HepG2 (cell line): ENCODE results near the gene TCAP. TPM values are rescaled to one million over a fixed set of nuclear protein-coding genes. Genes with fewer than 3 reads are reported as not detected.

Experiments used
- ATAC-seq: fragments of 200-7000 bp; cut with Tn5 transposase; 3 replicates; pipeline ENCODE4 v1.9.1; 2020; ENCODE audit warnings: mild to moderate bottlenecking, moderate library complexity
- BruUV-seq: library from RNA; stranded (reverse); fragments of 400-500 nt; replicated peaks from 2 replicates; lab custom pipeline; 2021; lab: Mats Ljungman, UMichigan
- CTCF ChIA-PET: fragments of 300-600 bp; formaldehyde crosslinking; extraction: SDS; loops from one replicate; lab custom pipeline; 2021; ENCODE audit warnings: low total read pairs, inconsistent platforms, low intra/inter-chr PET ratio; lab: Yijun Ruan, JAX
- POLR2A ChIA-PET: fragments of 350-600 bp; sonication (Branson Sonifier 250); formaldehyde crosslinking; loops from one replicate; lab custom pipeline; 2020; ENCODE audit warnings: antibody characterized with exemption, inconsistent platforms; lab: Yijun Ruan, JAX
- DNase-seq: peaks from one replicate; pipeline ENCODE4 v3.0.0-alpha.2; 2015; ENCODE audit warnings: low spot score
- FAIRE-seq: peaks from 3 replicates; lab custom pipeline; 2011; peaks lifted over from hg19 to GRCh38; lab: Jason Lieb, UNC
- H2AFZ ChIP-seq: one replicate; pipeline ENCODE4 v1.6.1; 2011; ENCODE audit warnings: low read length, inconsistent platforms
- H3K27ac ChIP-seq: fragments of 300-600 bp; 3 replicates; pipeline ENCODE4 v1.8.0; 2011; ENCODE audit warnings: mixed run types, mild to moderate bottlenecking, mixed read lengths, low read length, inconsistent platforms; ENCODE audit not compliant: insufficient read depth; ENCODE audit errors: extremely low read length
- H3K27me3 ChIP-seq, 2 experiments: fragments of 200-600 bp in 1 of 2; 2 replicates in 1 of 2; 3 replicates in 1 of 2; pipeline versions ENCODE4 v1.6.0 to v1.8.0; 2011; ENCODE audit warnings: low read length in 2 of 2, mild to moderate bottlenecking in 2 of 2, moderate library complexity in 2 of 2, inconsistent platforms in 1 of 2; ENCODE audit not compliant: insufficient read depth in 2 of 2, control insufficient read depth in 1 of 2
- H3K36me3 ChIP-seq, 2 experiments: fragments of 200-600 bp in 1 of 2; replicated peaks in 1 of 2; 2 replicates in 1 of 2; 3 replicates in 1 of 2; pipeline versions ENCODE4 v1.5.1 to v1.8.0; 2011; ENCODE audit warnings: low read length in 2 of 2, inconsistent platforms in 1 of 2; ENCODE audit not compliant: insufficient read depth in 2 of 2, control insufficient read depth in 1 of 2
- H3K4me1 ChIP-seq: 2 replicates; pipeline ENCODE4 v1.5.1; 2012; ENCODE audit warnings: low read length, inconsistent platforms; ENCODE audit not compliant: insufficient read depth
- H3K4me2 ChIP-seq: 2 replicates; pipeline ENCODE4 v1.6.0; 2011; ENCODE audit warnings: low read depth, low read length, inconsistent platforms
- H3K4me3 ChIP-seq, 3 experiments: fragments of 200-600 bp in 1 of 3; sonication (generic), shearing (Covaris generic) in 1 of 3; replicated peaks in 1 of 3; 2 replicates each; pipeline ENCODE4 v1.5.1; 2011 to 2016; ENCODE audit warnings: low read length in 3 of 3, inconsistent platforms in 2 of 3, low read depth in 2 of 3, mild to moderate bottlenecking in 2 of 3, control low read depth in 1 of 3, mixed read lengths in 1 of 3; ENCODE audit not compliant: insufficient read depth in 1 of 3
- H3K79me2 ChIP-seq: one replicate; pipeline ENCODE4 v1.6.1; 2011; ENCODE audit warnings: low read length, inconsistent platforms; ENCODE audit not compliant: insufficient read depth
- H3K9ac ChIP-seq: 2 replicates; pipeline ENCODE4 v1.6.0; 2011; ENCODE audit warnings: mild to moderate bottlenecking, low read depth, low read length, inconsistent platforms; ENCODE audit not compliant: insufficient read depth
- H3K9me3 ChIP-seq: 2 replicates; pipeline ENCODE4 v1.5.1; 2012; ENCODE audit warnings: mild to moderate bottlenecking, low read length
- H4K20me1 ChIP-seq: 2 replicates; pipeline ENCODE4 v1.6.0; 2011; ENCODE audit warnings: inconsistent platforms, mild to moderate bottlenecking, low read length, moderate library complexity; ENCODE audit not compliant: insufficient read depth
- NFATC3 ChIP-seq: sonication (generic); formaldehyde crosslinking; IDR thresholded peaks from 2 replicates; pipeline ENCODE4 v1.5.1; 2020; ENCODE audit warnings: mild to moderate bottlenecking, missing genetic modification reagents
- RFX1 ChIP-seq: fragments of 450-650 bp; IDR thresholded peaks from 2 replicates; pipeline ENCODE4 v1.6.1; 2017
- SSRP1 ChIP-seq: IDR thresholded peaks from 2 replicates; pipeline ENCODE4 v1.6.1; 2016; ENCODE audit warnings: control low read depth
- TCF7L2 ChIP-seq: IDR thresholded peaks from 2 replicates; pipeline ENCODE4 v1.6.1; 2011; ENCODE audit warnings: mild to moderate bottlenecking, low read depth, low read length, moderate library complexity
- ZMAT3 ChIP-seq: sonication (generic); formaldehyde crosslinking; conservative IDR thresholded peaks from 2 replicates; pipeline ENCODE4 v1.7.0; 2021; ENCODE audit warnings: missing genetic modification reagents
- ZNF251 ChIP-seq: sonication (generic); formaldehyde crosslinking; IDR thresholded peaks from 2 replicates; pipeline ENCODE4 v1.9.0; 2021; ENCODE audit warnings: mild to moderate bottlenecking, missing genetic modification reagents
- ZNF598 ChIP-seq: sonication (generic); formaldehyde crosslinking; IDR thresholded peaks from 2 replicates; pipeline ENCODE4 v1.5.1; 2020; ENCODE audit warnings: mild to moderate bottlenecking, missing genetic modification reagents, borderline replicate concordance
- WGBS: methylation state at CpG from one replicate; pipeline ENCODE4 v1.1.6; 2017; ENCODE audit warnings: low lambda C conversion rate; 5-methylcytosine and 5-hydroxymethylcytosine counted together
- in situ Hi-C: cut with HindIII; loops from 2 replicates; pipeline ENCODE4 v1.10.0; 2017; ENCODE audit warnings: low pct_unique_long_range_greater_than_20kb; ENCODE audit not compliant: extremely low pct_ligation_motif_present
- intact Hi-C: fragments of 100-400 bp; cut with micrococcal nuclease; formaldehyde crosslinking; loops from one replicate; pipeline ENCODE4 v1.10.0; 2022; ENCODE audit not compliant: unreplicated experiment
- polyA plus RNA-seq, 8 experiments: library from polyadenylated mRNA; depleted of rRNA in 3 of 8; stranded (reverse) in 7 of 8; unstranded in 1 of 8; fragments of >200 nt; fragmentation: Illumina TruSeq in 4 of 8; extraction: Trizol in 4 of 8; gene quantifications; 2 replicates each; pipeline versions ENCODE4 v1.2.1 to v1.2.3, GENCODE V29; 2011 to 2016; ENCODE audit warnings: low read depth in 4 of 8, missing spikeins in 1 of 8, mixed read lengths in 1 of 8; ENCODE audit not compliant: insufficient read depth in 1 of 8
- total RNA-seq, 5 experiments: library from RNA; depleted of rRNA; stranded (reverse); fragments of >200 nt; fragmentation: Illumina TruSeq; extraction: Trizol; gene quantifications; 2 replicates each; pipeline ENCODE4 v1.2.3, GENCODE V29; 2016; ENCODE audit warnings: low read depth in 1 of 5
- TF ChIP-seq, protein P1 (sequence below), 2 experiments: sonication (generic) in 1 of 2; formaldehyde crosslinking in 1 of 2; IDR thresholded peaks; 2 replicates each; pipeline versions ENCODE4 v1.6.1 to v1.9.0; 2014 to 2022; ENCODE audit warnings: antibody characterized with exemption in 1 of 2, borderline replicate concordance in 1 of 2, inconsistent platforms in 1 of 2, low read depth in 1 of 2, missing genetic modification reagents in 1 of 2
- TF ChIP-seq, protein P2 (sequence below): sonication (generic); formaldehyde crosslinking; conservative IDR thresholded peaks from 2 replicates; pipeline ENCODE4 v1.5.0; 2020; ENCODE audit warnings: missing genetic modification reagents
- TF ChIP-seq, protein P3 (sequence below): sonication (generic); formaldehyde crosslinking; IDR thresholded peaks from 2 replicates; pipeline ENCODE4 v1.9.0; 2022; ENCODE audit warnings: low read depth, missing genetic modification reagents

TCAP gene
- total and polyA plus RNA-seq, 2 of the 13 experiments (the other 11 are each of a cell fraction or from before 2014, with no cell fraction given) = 0.24 to 0.65 TPM

DNA sequence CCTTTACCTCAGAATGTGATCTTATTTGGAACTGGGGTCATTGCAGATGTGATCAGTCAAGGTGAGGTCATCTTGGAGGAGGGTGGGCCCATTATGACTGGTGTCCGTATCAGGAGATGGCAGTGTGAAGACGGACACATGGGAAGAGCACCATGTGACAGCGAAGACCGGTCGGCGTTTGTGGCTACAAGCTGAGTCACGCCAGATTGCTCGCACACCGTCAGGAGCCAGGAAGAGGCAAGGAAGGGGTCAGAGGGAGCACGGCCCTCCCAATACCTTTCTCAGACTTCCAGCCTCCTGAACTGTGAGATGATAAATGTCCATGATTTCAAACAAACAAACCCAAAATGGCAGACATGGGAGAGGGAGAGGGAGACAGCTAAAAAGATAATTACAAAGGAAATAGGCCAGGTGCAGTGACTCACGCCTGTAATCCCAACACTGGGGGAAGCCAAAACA, 15.0 kb upstream of the TCAP start (continued):
- TF ChIP-seq, protein P1, sequence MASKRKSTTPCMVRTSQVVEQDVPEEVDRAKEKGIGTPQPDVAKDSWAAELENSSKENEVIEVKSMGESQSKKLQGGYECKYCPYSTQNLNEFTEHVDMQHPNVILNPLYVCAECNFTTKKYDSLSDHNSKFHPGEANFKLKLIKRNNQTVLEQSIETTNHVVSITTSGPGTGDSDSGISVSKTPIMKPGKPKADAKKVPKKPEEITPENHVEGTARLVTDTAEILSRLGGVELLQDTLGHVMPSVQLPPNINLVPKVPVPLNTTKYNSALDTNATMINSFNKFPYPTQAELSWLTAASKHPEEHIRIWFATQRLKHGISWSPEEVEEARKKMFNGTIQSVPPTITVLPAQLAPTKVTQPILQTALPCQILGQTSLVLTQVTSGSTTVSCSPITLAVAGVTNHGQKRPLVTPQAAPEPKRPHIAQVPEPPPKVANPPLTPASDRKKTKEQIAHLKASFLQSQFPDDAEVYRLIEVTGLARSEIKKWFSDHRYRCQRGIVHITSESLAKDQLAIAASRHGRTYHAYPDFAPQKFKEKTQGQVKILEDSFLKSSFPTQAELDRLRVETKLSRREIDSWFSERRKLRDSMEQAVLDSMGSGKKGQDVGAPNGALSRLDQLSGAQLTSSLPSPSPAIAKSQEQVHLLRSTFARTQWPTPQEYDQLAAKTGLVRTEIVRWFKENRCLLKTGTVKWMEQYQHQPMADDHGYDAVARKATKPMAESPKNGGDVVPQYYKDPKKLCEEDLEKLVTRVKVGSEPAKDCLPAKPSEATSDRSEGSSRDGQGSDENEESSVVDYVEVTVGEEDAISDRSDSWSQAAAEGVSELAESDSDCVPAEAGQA (IDR thresholded peaks at IDR 0.05; ENCODE audit: low read depth) = no peak
- TF ChIP-seq, protein P1 (CRISPR knock-in tag; IDR thresholded peaks at IDR 0.05; ENCODE audit: borderline replicate concordance) = no peak
- no peak for TF ChIP-seq ZNF251
- TF ChIP-seq, all 625 proteins: peak for 0

DNA sequence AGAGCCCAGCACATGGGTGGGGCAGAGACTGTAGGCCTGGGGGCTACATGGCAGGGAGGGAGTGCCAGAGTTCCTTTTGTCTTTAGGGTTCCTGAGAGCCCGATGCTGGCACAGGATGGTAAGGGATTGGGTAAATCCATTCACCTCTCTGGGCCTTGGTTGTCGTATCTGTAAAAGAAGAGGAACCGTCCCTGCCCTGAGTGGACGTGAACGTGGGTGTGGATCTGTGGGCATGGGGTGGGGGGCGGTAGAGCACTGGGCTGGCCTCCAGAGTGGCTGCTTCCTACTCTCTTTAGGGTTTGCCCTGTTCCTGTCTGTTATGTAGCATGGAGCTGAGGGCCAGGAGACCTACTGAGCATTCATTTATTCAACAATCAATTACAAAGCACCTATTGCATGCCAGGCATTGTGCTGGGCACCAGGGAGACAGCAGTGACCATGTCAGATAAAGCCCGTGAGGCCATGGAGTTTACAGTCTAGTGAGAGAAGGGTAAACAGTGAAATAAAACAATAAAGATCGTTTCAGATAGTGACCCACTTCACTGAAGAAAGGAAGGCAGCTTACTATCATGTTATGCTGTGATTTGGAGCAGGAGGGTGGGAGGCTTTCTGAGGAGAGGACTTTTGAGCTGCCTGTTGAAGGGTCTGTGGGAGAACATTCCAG, 13.1 kb upstream of the TCAP start:
- WGBS = 59% methylated on average over 8 of the region's 8 CpGs
- in situ Hi-C loops = no loop called here
- POLR2A ChIA-PET = interaction anchor here (0.9 to 2.6 kb wide), 15 partner anchors 9 to 191 kb away, joined by 3 to 21 read pairs (median 5); partner anchors contain the start of genes CDK12, PGAP3, PNMT and STARD3
- no peak overlapping the region for H2AFZ ChIP-seq
- DNase-seq = no peak
- H3K9me3 ChIP-seq = no peaks in the 10 kb centered on the region
- no TSS peak for BruUV-seq
- H3K4me3 ChIP-seq = peak overlapping the region in 1 of 3 experiments; percentile 54; a peak in 2 of 6 replicates
- peaks cover 5% of the 10 kb centered on the region for H3K79me2 ChIP-seq
- peak overlapping the region; percentile 81 for H3K4me2 ChIP-seq
- no peak for ATAC-seq
- H3K4me1 ChIP-seq = peaks cover 31% of the 10 kb centered on the region
- intact Hi-C loops = loop anchor here (2.0 kb wide), 1 partner anchor 29 kb away; no protein-coding TSS in a partner anchor
- H3K36me3 ChIP-seq = peaks cover 5 to 7% of the 10 kb centered on the region in 2 experiments; a peak in 3 of 5 replicates
- peak overlapping the region; percentile 48 for H3K27ac ChIP-seq
- peaks cover 4% of the 10 kb centered on the region; the same call in 1 of the 2 replicates for H4K20me1 ChIP-seq
- FAIRE-seq = peak; percentile 32
- no peaks in the 10 kb centered on the region for H3K27me3 ChIP-seq
- peak overlapping the region; percentile 25; the same call in 1 of the 2 replicates for H3K9ac ChIP-seq
- CTCF ChIA-PET = interaction anchor here (4.0 kb wide), 1 partner anchor 29 kb away, joined by 71 read pairs; no protein-coding TSS in a partner anchor
- no peak for TF ChIP-seq ZMAT3 (CRISPR knock-in tag)
- TF ChIP-seq, protein P2, sequence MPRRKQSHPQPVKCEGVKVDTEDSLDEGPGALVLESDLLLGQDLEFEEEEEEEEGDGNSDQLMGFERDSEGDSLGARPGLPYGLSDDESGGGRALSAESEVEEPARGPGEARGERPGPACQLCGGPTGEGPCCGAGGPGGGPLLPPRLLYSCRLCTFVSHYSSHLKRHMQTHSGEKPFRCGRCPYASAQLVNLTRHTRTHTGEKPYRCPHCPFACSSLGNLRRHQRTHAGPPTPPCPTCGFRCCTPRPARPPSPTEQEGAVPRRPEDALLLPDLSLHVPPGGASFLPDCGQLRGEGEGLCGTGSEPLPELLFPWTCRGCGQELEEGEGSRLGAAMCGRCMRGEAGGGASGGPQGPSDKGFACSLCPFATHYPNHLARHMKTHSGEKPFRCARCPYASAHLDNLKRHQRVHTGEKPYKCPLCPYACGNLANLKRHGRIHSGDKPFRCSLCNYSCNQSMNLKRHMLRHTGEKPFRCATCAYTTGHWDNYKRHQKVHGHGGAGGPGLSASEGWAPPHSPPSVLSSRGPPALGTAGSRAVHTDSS (CRISPR knock-in tag) = no peak
- TF ChIP-seq TCF7L2 = no peak
- no peak for TF ChIP-seq SSRP1 (CRISPR knock-in tag)
- no peak for TF ChIP-seq NFATC3
- TF ChIP-seq ZNF598 (CRISPR knock-in tag) = 0 out of 2 replicates have a peak, but pooled peaks have one; percentile 54
- no peak for TF ChIP-seq RFX1
- TF ChIP-seq, protein P3, sequence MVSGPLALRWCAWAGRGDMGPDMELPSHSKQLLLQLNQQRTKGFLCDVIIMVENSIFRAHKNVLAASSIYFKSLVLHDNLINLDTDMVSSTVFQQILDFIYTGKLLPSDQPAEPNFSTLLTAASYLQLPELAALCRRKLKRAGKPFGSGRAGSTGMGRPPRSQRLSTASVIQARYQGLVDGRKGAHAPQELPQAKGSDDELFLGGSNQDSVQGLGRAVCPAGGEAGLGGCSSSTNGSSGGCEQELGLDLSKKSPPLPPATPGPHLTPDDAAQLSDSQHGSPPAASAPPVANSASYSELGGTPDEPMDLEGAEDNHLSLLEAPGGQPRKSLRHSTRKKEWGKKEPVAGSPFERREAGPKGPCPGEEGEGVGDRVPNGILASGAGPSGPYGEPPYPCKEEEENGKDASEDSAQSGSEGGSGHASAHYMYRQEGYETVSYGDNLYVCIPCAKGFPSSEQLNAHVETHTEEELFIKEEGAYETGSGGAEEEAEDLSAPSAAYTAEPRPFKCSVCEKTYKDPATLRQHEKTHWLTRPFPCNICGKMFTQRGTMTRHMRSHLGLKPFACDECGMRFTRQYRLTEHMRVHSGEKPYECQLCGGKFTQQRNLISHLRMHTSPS (CRISPR knock-in tag) = no peak
